HG03457 (cell line): Measurements from ENCODE around the gene ZYX.
A peak's percentile ranks its signal among the peaks of the same experiment; 100 is the strongest.
"Not testable (repeated sequence)": the region's sequence is repeated elsewhere in the genome, so short reads cannot be mapped to it uniquely, and the experiment has no call there.

Source experiments
- ATAC-seq: cut with Tn5 transposase; IDR thresholded peaks from one replicate; pipeline ENCODE4 v1.9.1; 2021; ENCODE audit warnings: moderate number of reproducible peaks; ENCODE audit not compliant: unreplicated experiment

ZYX gene

DNA sequence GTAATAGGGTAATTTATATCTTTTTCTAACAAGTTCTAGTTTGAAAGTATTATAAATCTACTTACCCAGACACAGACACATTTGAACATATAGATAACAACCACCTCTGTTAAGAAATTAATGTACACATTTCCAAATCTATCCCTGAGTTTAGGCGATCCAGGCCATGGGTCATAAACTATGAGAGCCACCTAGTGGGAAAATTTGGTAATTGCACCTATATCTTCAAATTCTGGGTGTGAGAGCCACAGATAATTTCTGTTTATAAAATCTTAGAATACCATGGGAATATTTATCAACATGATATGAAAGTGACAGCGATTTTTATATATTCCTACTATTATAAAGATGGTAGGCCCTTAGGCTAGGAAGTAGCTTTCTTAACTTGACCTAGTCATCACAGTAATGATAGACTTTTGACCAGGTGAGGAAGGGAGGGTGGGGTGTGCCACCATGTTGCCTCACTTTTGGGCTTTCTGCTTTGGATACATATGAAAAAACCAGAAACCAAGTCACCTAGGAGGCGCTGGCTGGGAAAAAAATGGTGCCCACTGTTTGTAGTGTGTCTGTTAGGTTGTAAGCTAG is 35.5 kb downstream of the ZYX start:
- no peak for ATAC-seq

GRCh38 chr7:143417734-143418383 is 36.7 kb downstream of the ZYX start:
- ATAC-seq = no peak

DNA sequence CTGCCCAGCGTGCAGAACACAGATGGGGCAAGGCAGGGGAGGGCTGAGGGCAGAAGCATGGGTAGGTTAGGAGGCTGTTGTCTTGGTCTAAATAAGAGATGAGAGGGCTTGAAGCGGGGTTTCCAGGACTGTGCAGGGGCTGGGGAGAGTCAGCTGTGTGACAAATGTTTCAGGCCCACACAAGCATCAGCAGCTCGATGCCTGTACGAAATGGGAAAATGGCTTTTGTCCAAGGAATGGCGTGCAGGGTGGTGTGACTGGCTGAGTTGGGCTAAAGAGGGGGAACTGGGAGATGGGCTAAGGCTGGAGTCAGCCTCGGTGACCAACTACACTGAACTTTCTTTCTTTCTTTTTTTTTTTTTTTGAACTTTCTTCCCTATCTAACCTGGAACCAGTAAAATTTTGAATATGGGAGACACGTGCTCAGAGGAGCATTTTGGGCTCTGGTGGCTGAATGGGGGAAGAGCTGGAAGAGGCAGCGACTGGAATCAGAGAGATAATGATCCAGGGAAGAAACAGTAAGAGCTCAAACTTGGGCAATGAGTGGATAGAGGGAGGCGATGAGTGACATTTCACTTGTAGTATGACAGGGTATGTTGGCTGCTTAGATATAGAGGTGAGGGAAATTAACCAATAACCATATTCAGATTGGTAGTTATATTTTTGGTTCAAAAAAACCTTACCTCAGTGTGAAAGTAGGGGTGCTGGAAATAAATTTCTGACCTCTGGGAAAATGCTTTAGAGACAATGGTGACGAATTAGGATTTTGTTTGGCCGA is 37.7 kb downstream of the ZYX start:
- no peak for ATAC-seq

DNA sequence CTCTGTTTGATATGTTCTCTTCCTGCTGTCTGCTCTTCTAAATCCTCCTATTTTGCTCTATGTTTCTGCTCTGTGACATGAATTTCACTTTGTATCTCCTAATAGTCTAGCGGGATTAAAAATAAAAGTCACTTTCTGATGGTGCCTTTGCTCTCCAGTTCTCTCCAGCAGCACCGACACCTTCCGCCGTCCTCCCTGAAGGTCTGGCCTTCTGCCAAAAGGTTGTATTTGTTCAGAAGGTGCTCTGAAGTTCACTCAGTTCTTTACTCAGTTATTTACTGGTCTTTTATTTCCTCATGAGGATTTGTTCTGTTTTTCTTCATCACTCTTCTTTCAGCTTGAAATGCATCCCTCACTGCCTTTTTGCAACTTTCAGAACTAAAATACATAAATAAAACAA is 38.7 kb downstream of the ZYX start:
- no peak for ATAC-seq

DNA sequence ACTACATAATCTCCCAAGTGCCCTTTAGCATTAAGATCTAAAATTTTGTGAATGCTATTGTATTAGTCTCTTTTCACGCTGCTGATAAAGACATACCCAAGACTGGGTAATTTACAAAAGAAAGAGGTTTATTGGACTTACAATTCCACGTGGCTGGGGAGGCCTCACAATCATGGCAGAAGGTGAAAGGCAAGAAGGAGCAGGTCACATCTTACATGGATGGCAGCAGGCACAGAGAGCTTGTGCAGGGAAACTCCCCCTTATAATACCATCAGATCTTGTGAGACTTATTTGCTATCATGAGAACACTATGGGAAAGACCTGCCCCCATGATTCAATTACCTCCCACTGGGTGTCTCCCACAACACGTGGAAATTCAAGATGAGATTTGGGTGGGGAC is 39.5 kb downstream of the ZYX start:
- not testable (repeated sequence) for ATAC-seq

DNA sequence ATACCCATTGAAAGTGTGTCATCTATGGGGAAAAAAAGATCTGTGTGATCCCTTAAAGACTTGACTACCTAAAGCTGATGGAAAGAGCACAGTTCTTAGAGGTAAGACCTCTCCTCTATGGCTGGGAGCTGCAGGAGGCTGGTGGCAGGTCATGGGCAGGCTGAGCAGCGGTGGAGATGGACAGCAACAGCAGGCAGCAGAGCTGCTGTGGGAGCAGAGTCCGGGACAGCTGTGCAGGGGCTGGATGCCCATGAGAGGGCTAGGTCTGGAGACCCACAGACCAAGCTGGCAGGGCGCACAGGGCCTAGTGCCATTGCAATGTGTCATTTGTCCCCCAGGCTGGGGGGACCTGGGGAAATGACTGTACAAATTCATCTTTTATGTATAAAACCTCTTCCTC is 40.9 kb downstream of the ZYX start:
- ATAC-seq = no peak

GRCh38 chr7:143424476-143424875 is 43.3 kb downstream of the ZYX start:
- ATAC-seq = not testable (repeated sequence)

DNA sequence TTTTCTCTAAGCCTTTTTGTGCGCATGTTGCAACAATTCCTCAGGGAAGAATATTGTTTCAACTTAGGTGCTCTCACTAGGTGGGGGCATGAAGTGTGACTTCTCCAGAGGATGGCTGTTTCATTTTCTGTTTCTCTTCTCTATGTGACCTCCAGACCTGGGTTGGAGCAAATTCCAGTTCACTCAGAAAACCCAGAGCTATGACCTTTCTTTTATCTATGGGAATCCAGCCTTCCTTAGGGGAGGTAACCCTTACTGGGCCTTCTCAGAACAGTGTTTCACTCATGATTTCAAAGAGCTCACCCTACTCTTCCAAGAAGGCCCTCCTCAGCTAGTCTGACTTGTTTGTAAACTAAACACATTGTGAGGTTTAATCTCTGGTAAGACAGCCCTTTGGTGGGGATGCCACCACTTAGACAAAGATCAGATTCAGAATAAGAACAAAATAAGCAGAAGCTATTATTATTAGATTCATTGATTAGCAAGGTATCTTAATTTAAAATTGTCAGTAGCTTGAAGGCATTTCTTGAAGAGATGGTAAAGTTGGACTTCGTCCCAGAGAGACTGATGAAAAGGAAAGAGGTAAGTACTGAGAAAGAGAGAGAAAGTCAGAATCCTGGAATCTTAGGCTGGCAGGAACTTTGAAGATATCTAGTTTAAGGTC is 45.5 kb downstream of the ZYX start:
- ATAC-seq = no peak

GRCh38 chr7:143429770-143430698 is 48.9 kb downstream of the ZYX start:
- no peak for ATAC-seq

- ATAC-seq = no peak
Measured at GRCh38 chr7:143431109-143431508, 50.0 kb downstream of the ZYX start.

- ATAC-seq = no peak
Measured at GRCh38 chr7:143433759-143434158, 52.6 kb downstream of the ZYX start.

GRCh38 chr7:143434660-143435059 is 53.5 kb downstream of the ZYX start:
- no peak for ATAC-seq

DNA sequence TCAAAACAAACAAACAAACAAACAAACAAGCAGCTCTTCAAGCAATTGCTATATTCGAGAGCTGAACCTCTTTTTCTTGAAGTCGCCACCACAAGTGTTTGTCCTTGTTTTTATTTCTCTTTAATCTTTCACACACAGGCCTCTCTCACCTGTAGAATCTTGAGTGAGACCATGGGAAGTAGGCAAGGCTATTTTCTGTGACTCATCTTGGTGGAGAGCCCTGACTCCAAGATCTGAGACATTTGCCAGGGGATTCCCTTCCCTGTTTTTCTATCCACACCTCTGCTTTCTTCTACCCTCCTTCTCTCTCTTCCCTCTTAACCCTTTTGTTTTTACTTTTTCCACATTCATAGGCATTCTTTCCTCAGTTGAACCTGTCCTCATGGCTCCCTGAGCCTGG is 54.1 kb downstream of the ZYX start:
- ATAC-seq = no peak

- ATAC-seq = peak; percentile 90
Measured at GRCh38 chr7:143436325-143436946, 55.3 kb downstream of the ZYX start.

- peak; percentile 45 for ATAC-seq
Measured at GRCh38 chr7:143437578-143437977, 56.4 kb downstream of the ZYX start.

DNA sequence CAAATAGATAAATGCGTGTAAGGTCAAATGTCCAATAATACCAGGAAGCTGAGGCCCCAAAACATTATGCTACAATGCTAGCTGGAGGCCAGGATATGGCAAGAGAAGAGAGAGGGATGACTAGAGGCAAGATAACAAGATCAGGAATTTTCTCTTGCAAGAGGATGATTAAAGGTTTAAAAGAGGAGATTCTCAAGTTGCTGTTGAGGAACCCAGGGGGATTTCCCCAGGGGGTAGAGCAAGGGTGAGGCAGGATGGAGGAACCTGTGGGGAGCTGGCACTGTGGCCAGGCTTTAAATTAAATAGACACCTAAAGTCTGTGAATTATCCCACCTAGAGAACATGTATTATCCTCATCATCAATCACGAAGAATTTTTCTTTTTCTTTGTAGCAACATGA is 58.7 kb downstream of the ZYX start:
- no peak for ATAC-seq
